Measurements from ENCODE around the gene CMYA5.

Gene CMYA5

DNA sequence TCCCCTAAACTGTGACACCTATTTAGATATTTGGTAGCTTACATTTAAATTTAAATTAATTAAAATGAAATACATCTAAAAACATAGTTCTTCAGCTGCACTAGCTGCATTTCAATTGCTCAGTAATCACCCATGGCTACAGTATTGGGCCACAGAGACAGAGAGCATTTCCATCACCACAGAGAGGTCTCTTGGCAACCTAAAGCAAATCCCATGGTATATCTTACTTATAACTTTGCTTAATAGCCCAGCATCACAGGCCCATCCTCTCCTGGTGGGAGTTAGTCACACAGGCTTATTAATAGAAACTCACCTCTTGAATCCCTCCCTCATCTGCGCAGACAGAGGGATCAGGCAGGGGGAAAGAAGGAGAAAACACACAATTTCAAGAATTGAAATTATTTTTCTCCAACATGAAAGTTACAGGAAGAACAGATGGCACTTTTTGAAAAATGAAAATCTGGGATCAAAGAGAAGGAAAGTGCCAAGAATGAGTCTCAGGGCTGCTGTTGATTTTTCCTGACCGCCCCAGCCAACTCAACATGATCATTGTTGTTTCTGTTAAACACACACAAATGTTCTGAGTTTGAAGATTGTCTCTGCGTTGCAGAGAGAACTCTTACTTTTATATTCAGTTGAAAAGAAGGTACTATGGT is 144.6 kb downstream of the CMYA5 start:
- DNase-seq (ENCODE audit: low read depth in 1 of 2, low spot score in 1 of 2), result no peak

DNA sequence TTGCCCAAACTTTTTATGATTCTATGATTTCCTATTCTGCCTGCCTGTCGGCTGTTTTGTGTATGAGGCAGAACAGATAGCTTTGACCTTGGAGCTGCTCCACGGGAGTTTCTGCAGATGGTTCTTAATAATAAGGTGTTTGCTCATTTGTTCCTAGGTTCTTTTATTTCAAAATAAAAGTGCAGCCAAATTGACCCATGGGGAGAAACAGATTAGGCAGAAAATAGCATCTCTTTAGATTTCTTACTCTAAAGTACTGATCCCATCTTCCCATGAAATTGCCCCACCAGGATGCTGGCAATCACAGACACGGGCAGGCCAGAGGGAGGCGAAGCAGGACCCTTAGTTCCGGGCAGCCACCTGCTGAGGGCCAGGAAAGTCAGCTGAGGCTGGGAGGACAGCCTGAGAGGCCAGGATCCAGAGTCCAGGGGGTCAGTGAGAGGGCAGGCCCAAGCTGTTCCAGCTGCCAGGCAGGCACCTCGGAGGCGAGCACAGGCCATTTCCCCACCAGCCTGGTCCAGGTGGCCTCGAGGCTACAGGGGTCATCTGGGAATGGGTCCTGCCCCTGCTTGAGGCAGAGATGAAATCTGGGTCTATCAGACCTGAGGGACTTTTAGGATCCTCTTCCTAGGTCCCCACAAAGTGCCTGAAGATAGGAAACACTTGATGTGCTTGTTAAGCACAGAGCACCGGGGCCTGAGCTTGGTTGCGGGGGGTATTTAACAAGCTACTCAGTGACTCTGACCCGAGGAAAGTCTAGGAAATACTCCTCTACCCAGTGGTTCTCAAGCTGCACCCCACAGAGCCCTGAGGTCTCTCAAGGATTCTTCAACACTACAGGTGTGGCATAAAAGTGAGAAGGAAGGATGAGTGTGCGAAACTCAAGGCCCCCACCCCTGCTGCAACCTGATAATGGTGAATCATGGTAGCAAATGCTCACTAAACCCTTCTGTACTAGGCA is 145.4 kb downstream of the CMYA5 start:
- no peak for DNase-seq (ENCODE audit: low read depth in 1 of 2, low spot score in 1 of 2)

DNA sequence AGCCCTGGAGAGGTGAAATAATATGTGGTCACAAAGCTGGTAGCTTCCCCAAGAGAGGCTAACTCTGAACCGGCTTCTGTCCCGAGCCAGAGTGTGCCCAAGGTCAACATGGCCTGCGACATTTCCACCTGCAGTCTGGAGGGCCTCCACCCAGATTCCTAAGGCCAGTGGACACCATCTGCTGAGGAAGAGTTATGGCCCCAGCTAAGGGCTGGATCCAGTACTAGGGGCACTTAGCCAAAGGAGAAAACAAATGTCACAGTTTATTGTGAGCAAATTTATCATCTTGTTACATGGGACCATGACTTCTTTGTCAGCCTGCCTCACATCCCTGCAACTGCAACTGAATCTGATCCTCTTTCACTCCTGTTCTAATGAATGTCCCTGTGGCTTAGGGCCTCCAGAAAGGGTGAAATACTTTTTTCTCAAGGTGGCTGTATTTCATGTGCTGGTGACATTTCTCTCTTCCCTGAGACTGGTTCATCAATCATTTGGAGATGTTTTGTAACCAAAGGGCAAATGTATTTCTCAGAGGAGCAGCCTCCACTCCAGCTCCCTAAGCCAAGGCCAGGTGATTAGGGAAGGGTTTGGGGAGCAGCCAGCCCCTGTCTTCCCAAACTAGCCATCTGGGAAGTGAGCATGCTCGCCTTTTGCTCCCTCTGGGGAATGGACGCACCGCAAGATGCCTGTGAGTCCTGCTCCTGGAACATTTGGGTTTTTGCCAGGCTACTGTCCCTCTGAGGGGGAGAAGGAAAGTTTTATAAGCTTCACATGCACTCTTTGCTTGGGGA is 148.3 kb downstream of the CMYA5 start:
- no peak for DNase-seq (ENCODE audit: low read depth in 1 of 2, low spot score in 1 of 2)

DNA sequence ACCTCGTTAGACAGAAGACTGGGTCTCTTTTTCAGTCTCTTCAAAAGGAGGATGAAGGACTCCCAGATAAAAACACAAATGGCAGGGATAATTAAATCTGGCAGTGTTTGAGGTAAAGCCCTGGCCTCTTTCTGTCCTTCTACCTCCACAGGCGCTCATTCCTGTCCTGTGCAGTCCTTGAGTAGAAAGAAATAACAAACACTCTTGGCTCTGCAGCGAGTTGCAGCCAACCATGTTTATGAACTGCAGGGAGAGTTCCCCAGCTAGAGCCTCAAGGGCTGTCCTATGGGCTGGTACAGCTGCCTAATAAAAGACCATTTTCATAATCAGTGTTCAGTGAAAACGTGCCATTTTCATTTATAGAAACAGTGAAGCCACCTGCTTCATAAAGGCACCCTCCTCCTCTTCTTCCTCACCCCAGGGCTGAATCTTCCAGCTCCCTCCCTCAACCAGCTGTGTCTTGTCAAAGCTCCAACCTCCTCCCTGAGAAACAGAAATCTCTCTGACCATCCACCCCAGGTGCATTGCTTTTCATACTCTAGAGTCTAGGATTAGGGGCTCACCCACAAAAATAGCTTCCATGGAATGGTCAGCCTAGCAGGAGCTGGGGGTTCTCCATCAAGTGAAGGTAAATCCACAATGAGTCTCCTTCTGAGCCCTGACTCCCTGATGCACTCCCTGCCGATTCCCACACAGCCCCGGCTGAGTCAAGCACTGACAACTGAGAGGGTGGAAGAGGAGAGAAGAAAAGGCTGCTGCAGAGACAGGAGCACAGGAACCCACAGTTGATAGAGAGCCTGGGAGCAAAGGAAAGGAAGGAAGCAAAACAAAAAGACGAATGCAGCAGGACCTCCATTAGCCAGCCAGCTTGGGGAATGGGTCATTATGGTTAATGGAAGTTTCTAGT is 150.7 kb downstream of the CMYA5 start:
- no peak for DNase-seq (ENCODE audit: low read depth in 1 of 2, low spot score in 1 of 2)

DNA sequence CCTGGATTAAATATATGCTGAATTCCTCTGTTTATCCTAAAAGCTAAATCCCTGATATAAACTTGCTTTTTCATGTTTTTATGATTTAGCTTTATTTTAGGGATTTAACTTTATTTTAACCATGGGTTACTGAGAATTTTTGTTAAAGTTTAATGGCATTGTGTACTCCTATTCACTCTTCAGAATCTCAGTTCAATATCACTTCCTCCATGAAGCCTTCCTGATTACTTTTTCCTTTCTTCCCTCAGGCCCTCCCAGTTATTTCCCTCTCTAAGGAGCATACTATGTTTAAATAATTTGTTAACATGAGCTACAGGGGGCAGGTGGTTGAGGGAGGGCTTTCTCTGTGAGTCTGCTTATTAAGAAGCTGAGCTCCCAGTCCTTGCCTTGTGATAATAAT is 151.5 kb downstream of the CMYA5 start:
- DNase-seq (ENCODE audit: low read depth in 1 of 2, low spot score in 1 of 2), result no peak

DNA sequence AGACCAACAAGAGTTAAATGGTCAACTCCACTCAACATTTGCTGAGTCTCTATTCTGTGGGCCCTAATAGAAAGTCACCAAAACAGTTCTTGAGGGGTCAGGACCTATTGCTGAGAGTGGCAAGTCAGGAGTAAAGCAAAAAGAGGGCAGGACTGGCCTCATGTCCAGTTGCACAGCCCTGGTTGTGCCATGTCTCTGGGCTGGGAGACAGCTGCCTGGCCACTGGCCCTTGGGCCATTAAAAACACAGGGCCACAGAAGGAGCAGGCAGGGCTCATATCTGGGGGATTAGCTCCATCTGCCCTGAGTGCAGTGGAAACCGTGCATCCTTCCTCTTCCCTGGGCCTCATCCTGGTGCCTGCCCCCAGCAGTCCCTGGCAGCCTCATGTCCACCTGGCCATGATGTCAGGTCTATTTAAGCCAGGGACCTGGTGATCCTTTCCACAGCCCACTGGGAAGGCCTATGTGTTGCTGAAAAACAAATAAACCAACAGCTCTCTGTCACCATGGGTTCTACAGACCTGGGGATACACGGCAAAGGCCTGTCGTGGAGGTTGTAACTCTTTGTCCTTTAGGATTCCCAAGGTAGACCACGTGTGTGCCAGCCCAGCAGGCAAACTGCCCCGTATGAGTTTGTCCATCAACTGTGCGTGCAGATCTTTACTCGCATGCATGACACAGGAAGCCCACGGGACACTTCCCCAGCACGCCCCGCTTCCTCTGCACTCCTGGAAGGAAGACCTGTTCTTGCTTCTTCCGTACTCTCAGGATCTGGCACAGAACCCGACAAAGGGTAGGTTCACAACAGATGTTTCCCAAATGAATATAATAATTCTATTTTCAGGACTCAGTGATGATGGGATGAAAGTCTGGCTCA is 152.6 kb downstream of the CMYA5 start:
- DNase-seq (ENCODE audit: low read depth in 1 of 2, low spot score in 1 of 2), result no peak

DNA sequence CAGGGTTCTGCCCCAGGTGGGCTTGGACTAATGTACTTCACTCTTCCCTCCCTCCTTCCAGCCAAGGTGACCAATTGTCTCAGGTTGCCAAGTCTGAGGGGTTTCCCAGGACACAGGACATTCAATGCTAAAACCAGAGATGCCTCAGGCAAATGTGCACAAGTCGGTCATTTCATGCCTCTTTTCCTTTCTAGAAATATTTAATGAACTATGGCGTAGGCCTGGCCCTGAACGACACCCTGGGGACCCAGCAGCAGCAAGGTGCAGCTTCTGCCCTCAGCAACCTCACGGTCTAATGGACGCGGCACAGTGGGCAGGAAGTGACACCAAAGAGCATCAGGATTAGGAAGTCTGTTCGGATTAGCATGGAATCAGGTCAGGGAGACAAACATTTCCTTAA is 153.4 kb downstream of the CMYA5 start:
- DNase-seq (ENCODE audit: low read depth in 1 of 2, low spot score in 1 of 2), result no peak

DNA sequence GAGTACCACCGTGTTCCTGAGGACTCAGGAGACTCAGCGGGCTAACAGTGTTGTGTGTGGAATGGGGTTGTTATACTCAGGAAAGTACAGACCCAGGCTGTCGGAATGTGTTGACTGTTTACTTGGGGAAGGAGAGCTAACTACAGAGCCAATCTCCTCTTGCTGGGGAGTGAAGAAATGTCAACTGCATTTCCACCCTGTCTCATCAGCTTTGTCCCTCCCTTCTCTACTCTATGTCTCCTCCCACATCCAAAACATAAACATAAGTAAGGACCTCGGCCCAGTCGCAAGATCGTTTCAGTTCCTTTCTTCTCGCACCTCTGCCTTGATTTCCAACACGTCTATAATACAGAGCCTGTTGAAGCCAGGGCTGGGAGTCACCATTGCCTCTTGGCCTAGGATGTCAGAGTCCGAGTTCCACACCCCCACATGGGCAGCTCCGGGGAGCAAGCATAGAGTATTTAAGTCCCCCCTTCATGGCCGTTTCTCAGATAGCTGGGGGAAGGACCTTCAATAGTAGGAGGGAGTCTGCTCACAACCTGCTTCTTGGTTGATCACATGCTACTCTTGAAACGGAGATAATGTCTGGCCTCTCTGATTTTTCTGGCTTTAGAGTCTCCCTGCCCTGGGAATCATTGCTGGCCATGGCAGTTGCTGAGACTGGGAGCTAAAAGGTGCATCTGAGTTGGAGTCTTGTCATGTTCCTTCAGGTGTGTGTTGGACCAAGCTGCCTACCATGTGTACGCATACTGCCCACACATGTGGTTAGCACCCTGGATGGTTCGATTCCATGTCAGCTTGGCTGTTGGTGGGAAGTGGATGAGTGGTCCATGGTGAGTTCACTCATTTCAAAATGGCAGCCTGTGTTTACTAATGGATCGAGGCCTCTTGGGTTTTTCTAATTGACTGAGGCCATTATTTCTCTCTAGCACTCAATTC is 154.1 kb downstream of the CMYA5 start:
- DNase-seq (ENCODE audit: low read depth in 1 of 2, low spot score in 1 of 2), result no peak

DNA sequence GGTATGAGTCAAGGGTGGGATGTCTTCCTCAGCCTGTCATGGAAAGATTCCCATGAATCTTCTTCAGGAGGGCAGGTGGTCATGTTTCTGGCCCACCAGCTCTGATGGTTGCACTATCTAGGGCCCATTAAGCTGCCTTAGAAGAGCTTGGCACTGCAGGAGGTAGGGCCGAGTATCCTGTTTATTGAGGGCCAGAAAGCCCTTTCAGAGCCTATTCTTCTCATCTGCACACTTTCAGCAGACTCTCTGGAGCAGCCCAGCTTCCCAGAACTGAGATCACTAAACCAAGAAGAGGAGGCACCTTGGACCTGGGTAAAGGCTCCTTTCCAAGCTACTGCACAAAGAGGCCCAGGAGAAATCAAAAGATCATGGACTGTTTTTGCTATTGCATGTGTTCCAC is 154.9 kb downstream of the CMYA5 start:
- no peak for DNase-seq (ENCODE audit: low read depth in 1 of 2, low spot score in 1 of 2)

DNA sequence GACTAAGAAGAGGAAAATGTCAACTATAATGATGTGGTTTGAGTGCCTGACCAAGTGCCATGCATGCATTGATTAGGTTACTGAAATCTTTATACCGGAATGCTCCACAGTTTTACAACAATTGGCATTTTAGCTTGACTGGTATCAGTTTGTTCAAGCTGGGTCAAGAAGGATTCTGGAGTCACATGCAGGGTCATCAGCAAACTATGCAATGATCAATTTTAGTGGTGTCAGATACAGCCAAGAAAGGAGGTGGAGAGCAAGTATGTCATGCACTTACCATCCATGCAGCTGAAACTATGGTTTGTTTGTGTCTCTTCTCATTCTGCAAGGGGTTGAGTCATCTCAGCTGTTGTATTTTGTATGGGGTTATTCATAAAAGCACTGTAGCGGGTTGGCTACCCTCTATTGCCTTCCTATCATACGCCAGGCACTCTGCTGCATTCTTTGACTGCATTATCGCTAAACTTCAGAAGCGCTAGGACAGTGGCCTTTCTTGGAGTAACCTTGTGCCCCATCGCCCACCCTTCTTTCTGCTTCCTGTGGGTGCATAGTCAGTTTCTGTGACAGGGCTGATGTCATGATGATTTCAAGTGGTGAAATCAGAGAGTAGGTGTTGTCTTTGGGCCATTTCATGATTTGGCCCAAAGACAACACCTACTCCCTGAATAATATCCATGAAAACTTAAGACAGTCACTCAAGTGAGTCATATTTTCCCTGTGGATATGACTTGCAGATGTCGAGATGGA is 156.0 kb downstream of the CMYA5 start:
- DNase-seq (ENCODE audit: low read depth in 1 of 2, low spot score in 1 of 2), result no peak

DNA sequence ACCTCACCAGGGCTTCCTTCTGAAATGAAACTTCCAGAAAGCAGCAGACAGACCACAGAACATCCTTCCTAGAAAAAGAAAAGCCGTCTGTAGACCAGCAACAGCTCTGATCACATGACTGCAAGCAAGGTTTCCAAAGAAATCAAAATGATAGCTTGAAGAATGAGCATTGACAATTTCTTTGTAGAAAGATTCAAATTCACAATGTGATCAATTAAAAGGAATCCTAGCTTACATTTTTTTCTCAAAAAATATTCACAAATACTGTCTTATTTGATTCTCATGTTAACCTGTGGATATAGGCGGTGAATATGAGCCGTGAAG is 156.5 kb downstream of the CMYA5 start:
- no peak for DNase-seq (ENCODE audit: low read depth in 1 of 2, low spot score in 1 of 2)

DNA sequence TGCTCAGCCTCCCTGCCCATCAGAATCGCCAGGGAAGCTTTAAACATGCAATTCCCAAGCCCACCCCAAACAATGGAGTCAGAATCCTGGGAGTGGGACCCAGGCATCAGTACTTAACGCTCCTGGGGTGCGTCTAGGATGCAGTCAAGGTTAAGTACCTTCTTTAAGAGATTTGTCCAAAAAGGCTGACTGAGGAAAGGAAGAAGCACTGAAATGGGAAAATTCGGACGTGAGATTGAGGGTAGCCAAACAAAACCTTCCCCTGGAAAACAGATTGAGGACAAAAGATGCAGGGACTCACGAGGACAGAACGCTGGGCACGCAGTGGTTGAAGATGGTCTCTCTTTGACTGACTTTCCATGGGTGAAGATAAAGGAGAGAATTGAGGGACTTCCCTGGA is 157.9 kb downstream of the CMYA5 start:
- no peak for DNase-seq (ENCODE audit: low read depth in 1 of 2, low spot score in 1 of 2)

DNA sequence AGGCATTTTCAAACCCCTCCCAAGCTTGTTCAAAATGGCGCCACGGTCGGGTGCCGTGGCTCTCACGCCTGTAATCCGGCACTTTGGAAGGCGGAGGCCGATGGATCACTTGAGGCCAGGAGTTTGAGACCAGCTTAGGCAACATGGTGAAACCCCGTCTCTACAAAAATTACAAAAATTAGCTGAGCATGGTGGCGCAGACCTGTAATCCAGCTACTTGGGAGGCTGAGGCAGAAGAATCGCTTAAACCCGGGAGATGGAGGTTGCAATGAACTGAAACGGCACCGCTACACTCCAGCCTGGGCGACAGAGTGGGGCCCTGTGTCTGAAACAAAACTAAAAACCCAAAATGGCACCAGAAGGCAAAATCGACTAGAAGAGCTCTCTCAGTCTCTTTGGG is 159.4 kb downstream of the CMYA5 start:
- DNase-seq (ENCODE audit: low read depth in 1 of 2, low spot score in 1 of 2), result no peak
